CD14-positive monocyte (primary cell): ENCODE data around the gene CRTC1. TPM values are rescaled to one million over a fixed set of nuclear protein-coding genes. Genes with fewer than 3 reads are reported as not detected.
A peak's percentile ranks its signal among the peaks of the same experiment; 100 is the strongest.

Experiments used
- DNase-seq, 3 donors: peaks; one replicate each; pipeline ENCODE4 v3.0.0-alpha.2; 2011 to 2022
- H2AFZ ChIP-seq: 2 replicates; pipeline ENCODE4 v1.6.0; 2012; ENCODE audit warnings: mild to moderate bottlenecking, low read depth, low read length, inconsistent platforms; ENCODE audit not compliant: insufficient read depth, poor library complexity, severe bottlenecking
- H3K27ac ChIP-seq, 2 donors: 1 replicate in 1 of 2; 2 replicates in 1 of 2; pipeline ENCODE4 v1.5.1; 2012 to 2013; ENCODE audit warnings: low read length in 2 of 2, control low read depth in 1 of 2, inconsistent platforms in 1 of 2, low read depth in 1 of 2, mild to moderate bottlenecking in 1 of 2
- H3K27me3 ChIP-seq, 2 donors: one replicate each; pipeline versions ENCODE4 v1.6.0 to v1.6.1; 2011 to 2013; ENCODE audit warnings: low read length in 2 of 2; ENCODE audit not compliant: control insufficient read depth in 2 of 2, insufficient read depth in 2 of 2
- H3K36me3 ChIP-seq, 2 donors: replicated peaks in 1 of 2; 1 replicate in 1 of 2; 2 replicates in 1 of 2; pipeline versions ENCODE4 v1.5.1 to v1.6.1; 2012 to 2013; ENCODE audit warnings: low read length in 2 of 2, control low read depth in 1 of 2, inconsistent platforms in 1 of 2, mild to moderate bottlenecking in 1 of 2; ENCODE audit not compliant: insufficient read depth in 2 of 2, control insufficient read depth in 1 of 2
- H3K4me1 ChIP-seq, 2 donors: 1 replicate in 1 of 2; 2 replicates in 1 of 2; pipeline versions ENCODE4 v1.5.1 to v1.6.1; 2012 to 2013; ENCODE audit warnings: low read length in 2 of 2, control low read depth in 1 of 2, inconsistent platforms in 1 of 2, mild to moderate bottlenecking in 1 of 2, moderate library complexity in 1 of 2; ENCODE audit not compliant: insufficient read depth in 2 of 2, control insufficient read depth in 1 of 2
- H3K4me2 ChIP-seq: replicated peaks from 2 replicates; pipeline ENCODE3; 2012; ENCODE audit warnings: low read length, moderate library complexity, mild to moderate bottlenecking; ENCODE audit not compliant: poor library complexity, severe bottlenecking; ENCODE audit errors: extremely low read depth
- H3K4me3 ChIP-seq, 3 experiments: fragments of 200-600 bp in 1 of 3; sonication (generic) in 1 of 3; replicated peaks in 1 of 3; 1 replicate in 2 of 3; 2 replicates in 1 of 3; pipeline ENCODE4 v1.5.1; 2011 to 2013; ENCODE audit warnings: low read length in 3 of 3, mild to moderate bottlenecking in 3 of 3, control low read depth in 2 of 3, low read depth in 2 of 3, inconsistent platforms in 1 of 3, moderate library complexity in 1 of 3
- H3K79me2 ChIP-seq: 2 replicates; pipeline ENCODE4 v1.6.0; 2012; ENCODE audit warnings: mild to moderate bottlenecking, control low read depth, inconsistent platforms, low read length, moderate library complexity; ENCODE audit not compliant: insufficient read depth
- H3K9ac ChIP-seq: 2 replicates; pipeline ENCODE4 v1.6.0; 2017; ENCODE audit warnings: low read length, mild to moderate bottlenecking; ENCODE audit not compliant: insufficient read depth, poor library complexity, severe bottlenecking
- H3K9me3 ChIP-seq, 2 donors: replicated peaks in 1 of 2; 1 replicate in 1 of 2; 2 replicates in 1 of 2; pipeline versions ENCODE4 v1.5.1 to v1.6.1; 2012 to 2013; ENCODE audit warnings: low read length in 2 of 2, control low read depth in 1 of 2; ENCODE audit not compliant: control insufficient read depth in 1 of 2, insufficient read depth in 1 of 2
- H4K20me1 ChIP-seq: 2 replicates; pipeline ENCODE4 v1.6.0; 2012; ENCODE audit warnings: mild to moderate bottlenecking, low read length, control low read depth, moderate library complexity; ENCODE audit not compliant: insufficient read depth
- H3K27ac Mint-ChIP-seq, 7 donors: one replicate each; pipeline ENCODE4 v1.8.0; 2020; ENCODE audit warnings: mild to moderate bottlenecking in 7 of 7, mixed read lengths in 7 of 7, moderate library complexity in 6 of 7, inconsistent platforms in 2 of 7
- H3K27me3 Mint-ChIP-seq, 3 donors: one replicate each; pipeline ENCODE4 v1.8.0; 2021 to 2022; ENCODE audit warnings: low read depth in 3 of 3, mild to moderate bottlenecking in 3 of 3, mixed read lengths in 3 of 3, moderate library complexity in 3 of 3, inconsistent platforms in 1 of 3
- H3K36me3 Mint-ChIP-seq, 2 donors: one replicate each; pipeline ENCODE4 v1.8.0; 2020; ENCODE audit warnings: mixed read lengths in 2 of 2, inconsistent platforms in 1 of 2, mild to moderate bottlenecking in 1 of 2
- H3K4me1 Mint-ChIP-seq: one replicate; pipeline ENCODE4 v1.8.0; 2020; ENCODE audit warnings: mild to moderate bottlenecking, mixed read lengths
- H3K4me3 Mint-ChIP-seq, 2 donors: one replicate each; pipeline ENCODE4 v1.8.0; 2020; ENCODE audit warnings: mild to moderate bottlenecking in 2 of 2, mixed read lengths in 2 of 2, moderate library complexity in 1 of 2
- H3K9me3 Mint-ChIP-seq, 7 donors: one replicate each; pipeline ENCODE4 v1.8.0; 2020 to 2022; ENCODE audit warnings: mixed read lengths in 7 of 7, mild to moderate bottlenecking in 6 of 7, moderate library complexity in 6 of 7, inconsistent platforms in 2 of 7
- CTCF ChIP-seq: fragments of 200-600 bp; IDR thresholded peaks from one replicate; pipeline ENCODE4 v1.8.0; 2022; ENCODE audit warnings: antibody characterized with exemption, mild to moderate bottlenecking
- WGBS: methylation state at CpG from one replicate; pipeline ENCODE4 v1.1.5; 2013; ENCODE audit warnings: missing lambda C conversion rate; ENCODE audit not compliant: insufficient coverage; 5-methylcytosine and 5-hydroxymethylcytosine counted together
- intact Hi-C, 2 donors: fragments of 100-400 bp; cut with micrococcal nuclease; formaldehyde crosslinking; loops; one replicate each; pipeline versions ENCODE4 v1.15.0 to v1.15.1; 2023
- polyA plus RNA-seq, 3 donors: library from polyadenylated mRNA; depleted of rRNA in 1 of 3; unstranded in 2 of 3; stranded (reverse) in 1 of 3; fragments of 300-500 nt in 2 of 3; fragments of >200 nt in 1 of 3; fragmentation: Illumina TruSeq in 2 of 3; gene quantifications; 1 replicate in 2 of 3; 2 replicates in 1 of 3; pipeline ENCODE4 v1.2.3, GENCODE V29; 2012 to 2021

CRTC1 gene
- polyA plus RNA-seq, 3 donors: 0.28 to 9.2 (median 0.55) TPM

GRCh38 chr19:18769989-18770528 is 86.6 kb downstream of the CRTC1 start:
- peaks cover 8 to 9% of the 10 kb centered on the region in 2 donors for H3K36me3 ChIP-seq
- no peak for DNase-seq
- no peak for TF ChIP-seq CTCF
- no peak overlapping the region for H2AFZ ChIP-seq
- no peaks in the 10 kb centered on the region for H3K9me3 ChIP-seq
- no peaks in the 10 kb centered on the region for H3K4me1 ChIP-seq
- H3K9me3 Mint-ChIP-seq: no peaks in the 10 kb centered on the region
- no peaks in the 10 kb centered on the region for H3K4me1 Mint-ChIP-seq
- H3K4me2 ChIP-seq: no peak overlapping the region
- no peak overlapping the region for H3K4me3 ChIP-seq
- H3K27ac Mint-ChIP-seq: peak overlapping the region in 1 of 7 donors; percentile 4
- H3K27ac ChIP-seq: no peak overlapping the region
- no peaks in the 10 kb centered on the region for H3K79me2 ChIP-seq
- 97% methylated on average over 12 of the region's 15 CpGs for WGBS
- H4K20me1 ChIP-seq: no peaks in the 10 kb centered on the region
- H3K4me3 Mint-ChIP-seq: no peak overlapping the region
- H3K27me3 Mint-ChIP-seq: peaks cover 0 to 2% (median 0%) of the 10 kb centered on the region in 3 donors
- peaks cover 8 to 11% of the 10 kb centered on the region in 2 donors for H3K36me3 Mint-ChIP-seq
- no peak overlapping the region for H3K9ac ChIP-seq
- H3K27me3 ChIP-seq: no peaks in the 10 kb centered on the region
- intact Hi-C loops: no loop called here

- Histone ChIP-seq H3K9ac (no peak overlapping the region), H3K36me3 (peaks cover 8 to 9% of the 10 kb centered on the region in 2 donors), H3K4me3 (no peak overlapping the region), H3K4me1 (no peaks in the 10 kb centered on the region), H3K79me2 (no peaks in the 10 kb centered on the region), H3K27me3 (no peaks in the 10 kb centered on the region), H3K27ac (no peak overlapping the region), H3K9me3 (no peaks in the 10 kb centered on the region), H2AFZ (no peak overlapping the region), H4K20me1 (no peaks in the 10 kb centered on the region), H3K4me2 (no peak overlapping the region)
- 87% methylated on average over 13 of the region's 13 CpGs for WGBS
- DNase-seq: no peak
- H3K27ac Mint-ChIP-seq: peak overlapping the region in 1 of 7 donors; percentile 4
- peaks cover 0 to 2% (median 0%) of the 10 kb centered on the region in 3 donors for H3K27me3 Mint-ChIP-seq
- H3K36me3 Mint-ChIP-seq: peaks cover 8 to 11% of the 10 kb centered on the region in 2 donors
- intact Hi-C loops: no loop called here
- H3K9me3 Mint-ChIP-seq: no peaks in the 10 kb centered on the region
- no peak overlapping the region for H3K4me3 Mint-ChIP-seq
- no peaks in the 10 kb centered on the region for H3K4me1 Mint-ChIP-seq
- TF ChIP-seq CTCF: no peak
Observed at GRCh38 chr19:18770663-18771327, 87.3 kb downstream of the CRTC1 start.
